GM19240 (cell line): ENCODE measurements around the gene EDEM1.
"Not testable (repeated sequence)": the region's sequence is repeated elsewhere in the genome, so short reads cannot be mapped to it uniquely, and the experiment has no call there.

Source experiments
- DNase-seq: peaks from one replicate; pipeline ENCODE4 v3.0.0; 2011; ENCODE audit warnings: low spot score; ENCODE audit not compliant: insufficient read length

EDEM1 gene

DNA sequence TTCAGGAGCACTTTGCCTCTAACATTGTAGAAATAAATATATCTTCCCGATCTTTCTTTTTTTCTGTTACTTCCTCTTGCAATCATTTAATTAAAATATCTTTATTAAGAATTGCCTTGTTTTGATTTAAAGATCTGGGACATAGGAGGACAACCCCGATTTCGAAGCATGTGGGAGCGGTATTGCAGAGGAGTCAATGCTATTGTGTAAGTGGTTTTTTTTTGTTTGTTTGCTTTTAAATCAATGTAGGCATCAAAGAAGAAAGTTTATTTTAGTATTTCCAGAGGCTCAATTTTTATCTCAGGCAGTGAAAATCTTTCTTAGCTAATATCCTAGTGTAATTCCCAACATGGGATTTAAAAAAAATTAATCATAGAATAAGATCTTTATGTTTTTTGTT lies 15.5 kb upstream of the EDEM1 start:
- DNase-seq, result no peak

GRCh38 chr3:5179036-5179435 lies 8.5 kb upstream of the EDEM1 start:
- DNase-seq, result not testable (repeated sequence)

GRCh38 chr3:5181469-5182141 lies 5.9 kb upstream of the EDEM1 start:
- DNase-seq, result no peak

DNA sequence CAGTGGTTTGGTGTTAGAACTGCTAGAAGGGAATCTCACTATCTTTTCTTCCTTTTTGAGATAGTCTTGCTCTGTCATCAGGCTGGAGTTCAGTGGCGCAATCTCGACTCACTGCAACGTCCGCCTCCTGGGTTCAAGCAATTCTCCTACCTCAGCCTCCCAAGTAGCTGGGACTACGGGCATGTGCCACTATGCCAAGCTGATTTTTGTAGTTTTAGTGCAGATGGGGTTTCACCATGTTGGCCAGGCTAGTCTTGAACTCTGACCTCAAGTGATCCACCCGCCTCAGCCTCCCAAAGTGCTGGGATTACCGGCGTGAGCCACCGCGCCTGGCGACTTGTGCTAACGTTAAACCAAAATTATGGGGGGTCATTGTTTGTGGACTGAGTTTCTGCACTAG lies 3.8 kb upstream of the EDEM1 start:
- not testable (repeated sequence) for DNase-seq

GRCh38 chr3:5184499-5184898 lies 3.0 kb upstream of the EDEM1 start:
- no peak for DNase-seq

DNA sequence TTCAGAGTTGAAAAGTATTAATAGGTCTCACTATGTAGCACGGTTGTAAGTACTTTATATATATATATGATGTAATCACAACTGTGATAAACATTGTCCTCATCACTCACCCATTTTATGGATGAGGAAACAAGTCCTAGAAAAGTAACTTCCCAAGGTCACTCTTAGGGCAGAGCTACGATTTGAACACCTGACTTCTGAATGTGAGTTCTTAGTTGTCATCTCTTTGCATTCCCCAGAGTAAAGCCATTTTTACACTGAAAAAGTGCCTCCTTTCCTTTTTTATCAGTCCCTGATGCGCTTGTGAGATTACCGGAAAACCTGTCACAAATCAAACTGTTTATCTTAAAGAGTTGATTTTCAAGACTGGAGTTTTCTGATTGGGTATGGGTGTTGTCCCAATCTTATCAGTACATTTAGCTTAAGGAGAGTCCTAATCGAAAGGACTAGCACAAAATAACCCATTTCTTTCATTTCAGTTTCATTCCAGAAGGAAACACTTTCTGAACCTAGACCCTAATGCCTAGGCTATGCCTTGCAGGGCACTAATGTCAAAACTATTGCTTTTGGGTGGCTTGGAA lies 2.3 kb upstream of the EDEM1 start:
- no peak for DNase-seq

DNA sequence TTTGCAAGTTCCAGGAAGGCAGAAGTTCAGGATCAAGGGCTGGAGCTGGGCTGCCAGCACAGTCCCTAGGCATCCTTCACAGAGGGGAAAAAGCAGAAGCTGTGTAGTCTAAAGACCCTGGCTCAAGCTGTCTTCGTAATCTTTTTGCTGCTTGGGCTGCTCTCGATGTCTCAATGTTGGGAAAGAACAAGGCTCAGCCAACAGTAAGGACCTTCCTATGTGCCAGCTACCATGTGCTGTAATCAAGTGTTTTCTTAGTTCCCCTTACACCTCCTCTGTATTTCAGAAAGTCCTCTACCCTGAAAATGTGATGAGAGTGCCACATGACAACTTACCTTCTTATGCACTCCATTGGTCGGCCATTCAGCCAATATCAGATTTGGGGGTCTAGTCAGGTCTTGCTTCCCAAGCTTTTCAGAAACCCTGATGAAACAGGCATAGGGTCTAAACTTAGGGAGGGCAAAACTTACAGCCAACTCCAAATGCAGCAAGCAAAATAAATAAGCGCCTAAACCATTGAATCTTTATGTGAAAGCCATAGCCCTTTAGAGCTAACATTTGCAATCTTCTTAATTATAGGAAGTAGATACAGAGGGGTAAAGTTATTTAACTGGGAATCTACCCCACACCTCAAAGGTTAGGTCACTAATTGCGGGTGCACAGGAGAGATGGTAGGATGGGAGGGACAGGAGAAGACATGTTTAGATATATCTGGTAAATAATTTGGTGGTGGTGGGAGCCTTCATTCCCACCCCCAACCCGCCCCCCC lies 1.2 kb upstream of the EDEM1 start:
- DNase-seq, result no peak

GRCh38 chr3:5186858-5187155 lies 700 bp upstream of the EDEM1 start:
- no peak for DNase-seq

DNA sequence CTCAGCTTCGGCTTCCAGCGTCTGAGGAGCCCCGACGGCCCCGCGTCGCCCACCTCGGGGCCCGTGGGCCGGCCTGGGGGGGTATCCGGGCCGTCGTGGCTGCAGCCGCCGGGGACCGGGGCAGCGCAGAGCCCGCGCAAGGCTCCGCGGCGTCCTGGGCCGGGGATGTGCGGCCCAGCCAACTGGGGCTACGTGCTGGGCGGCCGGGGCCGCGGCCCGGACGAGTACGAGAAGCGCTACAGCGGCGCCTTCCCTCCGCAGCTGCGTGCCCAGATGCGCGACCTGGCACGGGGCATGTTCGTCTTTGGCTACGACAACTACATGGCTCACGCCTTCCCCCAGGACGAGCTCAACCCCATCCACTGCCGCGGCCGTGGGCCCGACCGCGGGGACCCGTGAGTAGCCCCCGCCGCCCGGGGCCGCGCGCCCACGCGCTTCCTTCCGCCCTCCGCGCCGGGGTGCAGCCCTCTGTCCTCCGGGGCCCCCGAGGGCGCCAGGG lies 462 bp downstream of the EDEM1 start:
- DNase-seq, result no peak

DNA sequence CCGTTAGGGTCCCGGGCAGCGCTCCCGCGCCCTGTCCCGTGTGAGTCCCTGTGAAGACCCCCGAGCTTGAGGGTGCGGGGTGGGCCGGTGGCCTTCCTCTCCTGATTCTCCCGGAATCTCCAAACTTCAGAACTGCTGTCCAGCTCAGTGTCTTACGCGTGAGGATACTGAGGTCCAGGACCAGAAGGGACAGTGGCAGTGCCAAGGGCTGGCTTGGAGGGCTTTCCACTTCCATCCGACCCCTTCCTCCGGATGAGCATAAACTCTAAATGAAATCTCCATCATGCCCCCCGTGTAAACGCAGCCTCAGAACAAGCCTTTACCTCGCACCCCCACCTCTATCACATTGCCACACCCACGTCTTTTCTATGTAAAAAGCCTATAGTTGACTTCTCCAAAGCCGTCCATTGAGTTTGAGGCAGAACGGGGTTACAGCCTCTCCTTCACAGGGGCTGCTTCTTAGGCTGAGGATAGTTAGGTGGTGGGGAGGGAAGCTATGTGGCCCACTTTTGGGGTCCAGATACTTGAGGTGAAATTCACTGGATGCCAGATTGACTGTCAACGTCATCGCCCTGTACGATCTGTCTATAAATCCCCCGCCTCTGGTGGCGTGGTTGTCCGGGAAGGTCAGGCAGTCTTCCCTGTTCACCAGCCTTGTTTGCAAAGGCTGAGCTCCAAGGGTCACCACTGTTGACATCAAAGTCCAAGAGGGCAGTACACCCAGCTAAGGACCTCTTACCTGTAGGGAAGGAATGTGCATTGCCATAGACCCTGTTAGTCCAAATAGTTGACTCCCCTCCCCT lies 1.1 kb downstream of the EDEM1 start:
- DNase-seq, result no peak

GRCh38 chr3:5190147-5190791 lies 2.8 kb downstream of the EDEM1 start:
- no peak for DNase-seq

DNA sequence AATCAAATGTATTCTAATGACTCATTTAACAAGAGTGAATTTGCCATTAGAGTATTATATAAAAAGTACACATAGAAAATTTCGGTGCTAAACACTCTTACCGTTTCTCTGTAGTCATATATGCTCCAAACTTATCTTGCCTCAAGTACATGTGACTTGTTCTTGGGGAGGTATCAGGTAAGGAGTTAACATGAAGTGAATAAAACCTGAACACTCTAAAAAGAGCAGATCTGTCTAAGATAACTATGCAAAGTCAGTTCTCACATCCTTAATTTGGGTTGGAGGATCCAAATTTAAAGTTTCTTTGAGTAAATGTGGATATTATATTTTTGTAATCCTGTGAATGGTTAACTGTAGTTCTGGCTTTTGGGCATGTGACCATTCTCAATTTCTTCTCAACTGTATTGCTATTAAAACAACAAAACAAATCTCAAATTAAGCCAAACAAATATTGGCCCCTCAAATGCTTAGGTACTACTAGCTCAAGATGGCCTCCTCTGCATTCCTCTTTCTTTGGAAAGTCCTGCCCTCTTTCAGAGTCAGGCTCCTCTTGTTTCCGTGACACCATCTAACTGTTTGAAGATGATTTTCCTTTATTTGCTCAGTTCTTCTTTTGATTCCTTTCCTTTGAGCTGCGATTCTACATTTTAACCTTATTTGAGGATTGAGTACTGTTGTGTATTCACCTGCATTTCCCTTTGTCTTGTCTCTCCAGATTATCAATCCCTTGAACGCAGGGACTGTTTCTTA lies 4.2 kb downstream of the EDEM1 start:
- no peak for DNase-seq

GRCh38 chr3:5192571-5193365 lies 5.3 kb downstream of the EDEM1 start:
- no peak for DNase-seq

DNA sequence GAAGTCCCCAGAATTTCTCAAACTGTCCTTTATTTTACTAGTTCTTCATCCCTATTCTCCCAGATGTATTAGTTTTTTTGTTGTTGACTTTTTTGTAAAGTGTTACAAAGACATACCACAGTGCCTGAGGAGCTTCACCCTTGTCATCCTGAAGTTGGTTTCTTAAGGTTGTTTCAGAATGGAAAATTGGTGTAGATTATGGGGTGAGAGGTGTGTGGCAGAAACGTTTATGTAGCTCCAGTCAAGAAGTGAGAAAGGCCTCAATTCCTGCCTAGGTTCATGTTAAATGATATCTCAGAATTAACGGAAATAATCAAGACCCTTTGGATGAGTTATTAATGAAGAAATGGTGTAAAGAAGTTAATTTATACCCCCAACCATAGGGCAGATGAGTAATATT lies 6.8 kb downstream of the EDEM1 start:
- no peak for DNase-seq

DNA sequence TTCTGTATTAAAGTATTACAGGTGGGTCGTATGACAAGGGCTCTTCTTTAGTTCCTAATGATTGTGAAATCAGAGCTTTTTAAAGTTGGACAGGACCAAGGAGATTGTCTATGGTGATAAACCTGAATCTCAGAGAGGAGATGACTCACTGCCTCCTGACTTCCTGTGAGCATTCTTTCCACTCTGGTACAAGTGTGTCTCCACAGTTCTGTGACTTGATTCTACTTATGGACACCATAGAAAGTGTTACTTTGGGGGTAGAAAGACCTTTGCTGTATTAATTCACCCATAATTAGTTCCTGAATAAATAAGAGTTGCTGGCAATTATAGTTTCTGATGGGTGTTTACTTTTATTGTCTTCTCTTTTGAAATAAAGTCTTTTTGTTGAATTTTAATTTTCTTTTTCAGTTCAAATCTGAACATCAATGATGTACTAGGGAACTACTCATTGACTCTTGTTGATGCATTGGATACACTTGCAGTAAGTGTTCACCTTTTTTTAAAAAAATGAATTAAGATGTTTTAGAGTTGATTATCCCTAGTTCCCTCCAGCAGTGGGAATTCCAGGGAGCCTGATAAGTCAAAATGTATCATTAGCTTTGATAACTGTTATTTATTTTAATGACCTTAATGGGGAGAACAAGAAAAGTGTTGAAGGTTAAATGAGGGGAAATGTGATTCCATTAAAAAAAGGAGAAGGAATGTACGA lies 7.4 kb downstream of the EDEM1 start:
- DNase-seq, result no peak

DNA sequence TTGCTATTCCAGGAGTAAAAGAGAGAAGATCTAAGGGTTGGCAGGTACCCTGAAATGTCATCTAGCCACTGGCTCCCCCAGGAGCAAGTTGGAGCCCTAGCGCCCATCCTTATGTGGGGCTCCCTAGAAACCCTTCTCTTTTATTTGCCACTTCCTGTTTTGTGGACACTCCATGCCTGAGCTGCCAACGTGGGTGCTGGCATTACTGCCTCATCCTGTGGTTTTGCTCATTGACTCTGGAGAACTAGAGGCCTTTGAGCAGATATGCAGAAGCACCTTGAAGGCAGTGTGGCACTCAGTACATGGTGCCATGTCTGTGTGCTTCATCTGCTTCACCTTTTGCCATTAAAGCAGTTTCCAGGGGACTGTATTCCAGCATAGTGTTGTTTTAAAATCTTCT lies 8.1 kb downstream of the EDEM1 start:
- DNase-seq, result no peak

DNA sequence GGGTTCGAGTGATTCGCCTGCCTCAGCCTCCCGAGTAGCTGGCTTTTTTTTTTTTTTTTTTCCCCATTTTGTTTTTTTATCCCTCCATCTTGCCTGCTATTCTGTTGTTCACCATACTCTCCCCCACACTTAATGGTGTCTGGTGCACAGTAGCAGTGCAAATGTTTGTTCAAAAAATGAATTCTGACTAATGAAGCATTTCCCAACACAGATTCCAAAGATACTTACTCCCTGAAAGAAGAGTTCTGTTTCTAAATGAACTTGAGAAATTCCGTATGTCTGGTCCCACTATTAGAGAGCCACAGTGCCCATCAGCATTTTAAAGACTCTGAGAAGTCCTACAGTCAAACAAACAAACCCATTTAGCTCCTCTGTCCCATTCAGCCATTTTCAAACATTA lies 9.5 kb downstream of the EDEM1 start:
- no peak for DNase-seq

- DNase-seq, result no peak
Measured at GRCh38 chr3:5197470-5198312, 10.2 kb downstream of the EDEM1 start.
